Neural progenitor cell (in vitro differentiated cells): ENCODE measurements around the gene TULP1.

Experiments
- EZH2 ChIP-seq: fragments of 200-600 bp; sonication (generic); IDR thresholded peaks from 2 replicates; pipeline ENCODE4 v1.6.1; 2017; ENCODE audit warnings: antibody characterized with exemption, mild to moderate bottlenecking, moderate library complexity
- TF ChIP-seq, protein P1 (sequence below): fragments of 200-600 bp; sonication (generic); IDR thresholded peaks from 2 replicates; pipeline ENCODE4 v1.5.1; 2017; ENCODE audit warnings: antibody characterized with exemption, mild to moderate bottlenecking

DNA sequence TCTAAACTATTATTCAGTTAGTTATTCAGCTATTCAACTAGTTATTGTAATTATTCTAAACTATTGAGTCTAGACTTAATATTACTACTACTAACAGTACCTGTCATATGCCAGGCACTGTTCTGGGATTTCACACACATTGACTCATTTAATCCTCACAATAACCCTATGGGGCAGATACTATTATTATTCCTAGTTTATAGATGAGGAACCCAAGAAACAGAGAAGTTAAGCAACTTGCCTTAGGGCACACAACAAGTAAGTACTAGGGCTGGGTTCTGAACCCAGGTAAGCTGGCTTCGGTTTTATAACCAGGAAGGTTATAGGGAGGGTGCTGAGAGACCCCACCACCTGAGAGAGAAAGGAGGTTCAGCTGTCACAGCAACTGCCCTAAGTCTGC is 23.6 kb downstream of the TULP1 start:
- TF ChIP-seq, protein P1, sequence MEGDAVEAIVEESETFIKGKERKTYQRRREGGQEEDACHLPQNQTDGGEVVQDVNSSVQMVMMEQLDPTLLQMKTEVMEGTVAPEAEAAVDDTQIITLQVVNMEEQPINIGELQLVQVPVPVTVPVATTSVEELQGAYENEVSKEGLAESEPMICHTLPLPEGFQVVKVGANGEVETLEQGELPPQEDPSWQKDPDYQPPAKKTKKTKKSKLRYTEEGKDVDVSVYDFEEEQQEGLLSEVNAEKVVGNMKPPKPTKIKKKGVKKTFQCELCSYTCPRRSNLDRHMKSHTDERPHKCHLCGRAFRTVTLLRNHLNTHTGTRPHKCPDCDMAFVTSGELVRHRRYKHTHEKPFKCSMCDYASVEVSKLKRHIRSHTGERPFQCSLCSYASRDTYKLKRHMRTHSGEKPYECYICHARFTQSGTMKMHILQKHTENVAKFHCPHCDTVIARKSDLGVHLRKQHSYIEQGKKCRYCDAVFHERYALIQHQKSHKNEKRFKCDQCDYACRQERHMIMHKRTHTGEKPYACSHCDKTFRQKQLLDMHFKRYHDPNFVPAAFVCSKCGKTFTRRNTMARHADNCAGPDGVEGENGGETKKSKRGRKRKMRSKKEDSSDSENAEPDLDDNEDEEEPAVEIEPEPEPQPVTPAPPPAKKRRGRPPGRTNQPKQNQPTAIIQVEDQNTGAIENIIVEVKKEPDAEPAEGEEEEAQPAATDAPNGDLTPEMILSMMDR = no peak
- TF ChIP-seq EZH2 = no peak
